Activated CD8-positive, alpha-beta memory T cell treated with anti-CD3 and anti-CD28 coated beads, Interleukin-2, amount 50 U/mL, for 1 hour (primary cell): Measurements from ENCODE around the gene PLEKHA4.
A peak's percentile ranks its signal among the peaks of the same experiment; 100 is the strongest.
"Not testable (repeated sequence)": the region's sequence is repeated elsewhere in the genome, so short reads cannot be mapped to it uniquely, and the experiment has no call there.

Experiments
- DNase-seq: peaks from one replicate; pipeline ENCODE4 v3.0.0-alpha.2; 2020; ENCODE audit errors: extremely low read depth

The PLEKHA4 gene

GRCh38 chr19:48866692-48867091, 1.7 kb downstream of the PLEKHA4 start:
- DNase-seq: no peak

DNA sequence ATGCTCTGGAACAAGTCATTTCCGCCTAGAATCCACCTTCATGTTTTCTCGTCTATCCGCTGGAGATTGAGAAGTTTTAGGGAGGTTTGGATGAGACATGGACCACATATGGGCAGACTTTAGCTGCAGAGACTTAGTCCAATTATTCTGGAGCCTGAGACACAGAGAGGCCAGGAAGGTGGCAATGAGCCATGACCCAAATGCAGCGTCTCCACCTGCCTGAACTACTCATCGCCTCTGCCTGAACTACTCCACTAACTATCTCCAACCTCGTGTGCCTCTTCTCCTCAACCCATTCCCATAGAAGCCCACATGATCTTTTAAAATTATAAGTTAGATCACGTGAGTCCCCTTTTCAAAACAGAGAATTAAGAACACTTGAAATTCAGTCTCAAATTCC, 5.6 kb downstream of the PLEKHA4 start:
- DNase-seq: no peak

DNA sequence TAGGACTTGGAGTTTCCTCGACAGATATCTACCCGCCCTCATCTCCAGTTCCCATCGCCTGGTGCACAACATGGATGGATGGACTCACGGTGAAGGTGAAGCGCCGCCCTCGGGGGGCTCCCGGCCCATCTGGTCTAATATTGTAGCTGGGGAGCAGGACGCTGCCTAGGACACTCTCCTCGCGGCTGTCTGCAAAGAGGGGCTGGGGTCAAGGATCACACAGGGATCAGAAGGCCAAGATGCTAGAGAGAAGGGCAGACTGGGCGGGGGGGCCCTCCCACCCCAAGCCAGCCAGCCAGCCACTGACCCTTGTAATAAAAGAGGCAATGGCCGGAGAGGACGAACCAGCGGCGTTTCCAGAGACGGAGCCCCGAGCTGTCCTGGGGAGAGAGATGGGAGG, 7.1 kb downstream of the PLEKHA4 start:
- DNase-seq: no peak

DNA sequence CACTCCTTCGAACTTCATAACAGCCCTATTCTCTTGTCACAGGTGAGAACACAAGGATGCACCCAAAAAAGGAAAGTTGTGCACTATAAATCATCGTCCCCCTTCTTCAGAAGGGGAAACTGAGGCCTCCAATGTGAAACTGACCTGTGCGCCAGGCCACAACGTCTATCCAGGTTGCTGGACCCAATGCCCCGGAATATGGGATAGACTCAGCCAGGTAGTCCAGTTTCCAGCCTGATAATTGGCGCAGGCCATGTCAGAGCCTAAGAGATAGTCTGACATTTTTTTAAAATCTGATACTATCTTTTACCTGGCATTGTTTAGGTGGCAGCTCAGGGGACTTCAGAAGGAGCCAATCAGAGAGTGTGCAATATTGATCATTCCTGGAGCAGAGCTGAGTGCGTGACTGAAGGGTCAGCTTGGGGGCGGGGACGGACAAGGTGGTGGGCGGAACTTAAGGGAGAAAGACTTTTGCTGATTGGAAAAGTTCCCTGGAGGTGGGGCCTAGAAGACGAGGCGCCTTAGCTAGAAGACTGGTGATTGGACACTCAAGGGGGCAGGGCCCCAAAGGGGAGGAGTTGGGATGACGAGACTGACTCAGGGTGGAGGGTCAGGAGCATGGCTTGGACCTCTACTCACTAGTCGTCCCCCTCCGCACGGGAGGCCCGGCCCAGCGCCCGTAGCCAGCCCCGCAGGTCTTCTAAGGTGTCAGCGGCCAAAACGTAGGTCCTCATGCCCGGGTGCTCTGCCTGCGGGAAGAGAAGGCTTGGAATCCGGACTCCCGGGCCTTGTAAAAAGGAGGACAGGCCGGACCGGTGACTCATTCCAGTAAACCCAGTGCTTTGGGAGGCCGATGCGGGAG, 8.5 kb downstream of the PLEKHA4 start:
- no peak for DNase-seq

DNA sequence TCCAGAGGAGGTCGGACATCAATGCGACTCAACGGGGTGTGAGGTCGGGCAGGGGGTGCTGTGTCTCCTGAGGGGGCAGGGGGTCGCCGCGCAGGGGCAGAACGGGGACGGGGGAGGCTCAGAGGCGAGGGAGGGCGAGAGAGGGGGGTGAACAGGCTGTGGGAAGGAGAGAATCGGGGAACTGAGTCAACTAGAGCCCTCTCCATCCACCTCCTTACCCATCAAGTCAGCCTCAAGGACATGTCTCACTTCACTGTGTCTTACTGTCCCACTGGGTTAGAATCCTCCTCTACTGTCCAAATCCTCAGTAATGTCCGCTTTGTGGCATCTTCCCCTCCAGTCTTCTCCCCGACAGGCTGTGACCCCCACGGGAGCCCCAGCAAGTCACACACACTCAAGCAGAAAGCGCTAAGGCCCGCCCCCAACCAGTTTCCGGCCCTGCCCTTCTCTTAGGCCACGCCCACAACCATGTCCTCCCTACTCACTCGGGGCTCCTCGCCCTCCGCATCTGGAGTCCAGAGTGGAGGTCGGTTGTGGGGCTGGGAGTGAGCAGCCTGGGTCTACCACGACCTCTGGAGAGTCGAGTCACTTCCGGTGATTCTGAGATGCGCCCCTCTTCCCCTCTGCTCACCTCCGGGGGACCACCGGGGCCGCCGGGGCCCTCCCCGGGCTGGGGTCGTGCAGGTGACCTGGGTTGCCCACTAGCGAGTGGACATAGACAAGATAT, 9.3 kb downstream of the PLEKHA4 start:
- no peak for DNase-seq

DNA sequence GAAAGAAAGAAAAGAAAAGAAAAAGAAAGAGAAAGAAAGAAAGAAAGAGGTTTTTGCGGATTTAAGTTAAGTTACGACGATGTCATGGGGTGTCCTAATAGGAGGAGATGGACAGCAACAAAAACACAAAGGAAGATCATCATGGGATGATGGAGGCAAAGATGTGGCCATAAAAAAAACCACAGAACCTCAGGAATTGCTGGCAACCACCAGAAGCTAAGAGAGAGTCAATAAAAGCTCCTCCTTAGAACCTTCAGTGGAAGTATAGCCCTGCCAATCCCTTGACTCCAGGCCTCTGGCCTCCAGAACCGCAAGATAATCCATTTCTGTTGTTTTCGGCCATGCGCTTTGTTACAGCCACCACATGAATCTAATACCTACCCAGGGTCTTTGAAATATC, 11.5 kb downstream of the PLEKHA4 start:
- no peak for DNase-seq

DNA sequence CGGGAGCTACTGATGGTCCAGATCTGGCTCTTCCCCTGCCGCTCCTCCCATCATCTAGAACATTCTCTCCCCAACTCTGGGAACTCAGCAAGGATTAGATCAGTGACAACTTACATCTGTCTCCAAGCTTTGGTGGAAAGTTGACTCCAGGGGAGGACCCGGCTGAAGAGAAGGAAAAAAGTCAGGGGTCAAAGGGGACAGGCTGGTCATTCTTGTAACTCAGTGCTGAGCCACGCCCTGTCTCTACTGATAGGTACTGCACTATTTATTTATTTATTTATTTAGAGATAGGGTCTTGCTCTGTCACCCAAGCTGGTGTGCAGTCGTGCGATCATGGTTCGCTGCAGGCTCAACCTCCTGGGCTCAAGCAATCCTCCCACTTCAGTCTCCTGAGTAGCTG, 14.3 kb downstream of the PLEKHA4 start:
- DNase-seq: no peak

- no peak for DNase-seq
Observed at GRCh38 chr19:48853483-48853882, 14.9 kb downstream of the PLEKHA4 start.

DNA sequence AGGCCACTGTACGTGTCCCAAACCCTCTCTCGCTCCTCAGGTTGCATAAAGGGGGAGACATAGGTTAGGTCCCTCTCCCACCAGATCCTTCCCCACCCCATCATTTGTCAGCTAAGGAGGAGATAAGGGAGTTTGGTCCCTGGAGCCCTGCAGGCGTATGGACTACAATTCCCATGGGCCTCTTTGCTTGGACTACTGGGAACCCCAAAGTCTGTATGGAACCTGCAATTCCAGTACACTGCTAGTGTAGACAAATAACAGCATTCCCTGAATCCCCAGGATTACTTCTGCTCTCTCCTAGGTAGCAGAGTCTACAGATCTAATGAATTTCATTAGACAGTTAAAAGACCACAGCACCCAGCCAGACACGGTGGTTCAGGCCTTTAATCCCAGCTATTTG, 16.1 kb downstream of the PLEKHA4 start:
- no peak for DNase-seq

DNA sequence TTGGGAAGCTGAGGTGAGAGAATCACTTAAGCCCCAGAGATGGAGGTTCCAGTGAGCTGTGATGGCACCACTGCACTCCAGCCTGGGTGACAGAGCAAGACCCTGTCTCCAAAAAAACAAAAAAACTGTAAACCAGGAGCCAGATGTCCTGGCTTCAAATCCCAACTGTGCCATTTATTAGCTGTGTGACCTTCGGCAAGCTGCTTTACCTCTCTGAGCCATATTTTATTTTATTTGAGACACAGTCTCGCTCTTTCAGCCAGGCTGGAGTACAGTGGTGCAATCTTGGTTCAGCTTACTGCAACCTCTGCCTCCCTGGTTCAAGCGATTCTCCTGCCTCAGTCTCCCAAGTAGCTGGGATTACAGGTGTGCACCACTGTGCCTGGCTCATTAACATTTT, 21.8 kb downstream of the PLEKHA4 start:
- DNase-seq: not testable (repeated sequence)

DNA sequence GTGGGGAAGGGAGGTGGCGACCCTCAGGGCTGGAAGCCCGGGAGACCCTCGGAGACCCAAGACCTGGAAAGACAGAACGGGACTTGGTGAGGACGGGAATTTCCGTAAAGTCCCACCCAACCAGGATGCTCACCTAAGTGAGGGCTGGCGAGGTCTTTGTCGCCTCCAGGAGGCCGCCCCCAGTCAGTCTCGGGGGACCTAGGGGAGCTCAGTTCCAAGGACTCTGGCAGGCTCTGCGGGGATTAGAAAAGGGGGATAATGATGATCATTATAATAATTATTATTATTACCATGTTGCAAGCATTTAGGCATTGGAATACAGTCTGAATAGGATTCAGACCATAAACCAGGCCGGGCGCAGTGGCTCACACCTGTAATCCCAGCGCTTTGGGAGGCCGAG, 23.0 kb downstream of the PLEKHA4 start:
- no peak for DNase-seq

DNA sequence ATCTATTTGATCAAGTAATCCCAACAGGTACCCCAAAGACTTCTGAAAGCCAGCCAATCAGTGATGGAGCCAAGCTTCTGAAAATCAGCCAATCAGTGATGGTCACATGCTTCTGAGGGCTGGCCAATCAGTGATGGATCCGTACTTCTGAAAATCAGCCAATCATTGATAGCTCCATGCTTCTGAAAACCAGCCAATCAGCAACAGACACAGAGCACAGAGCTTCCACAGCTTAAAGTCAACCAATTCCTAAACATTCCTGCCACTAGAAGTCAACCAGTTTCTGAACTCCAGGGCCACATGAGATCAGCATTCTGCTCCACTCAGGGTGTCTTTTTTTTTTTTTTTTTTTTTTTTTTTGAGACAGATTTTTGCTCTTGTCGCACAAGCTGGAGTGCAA, 23.9 kb downstream of the PLEKHA4 start:
- DNase-seq: no peak

DNA sequence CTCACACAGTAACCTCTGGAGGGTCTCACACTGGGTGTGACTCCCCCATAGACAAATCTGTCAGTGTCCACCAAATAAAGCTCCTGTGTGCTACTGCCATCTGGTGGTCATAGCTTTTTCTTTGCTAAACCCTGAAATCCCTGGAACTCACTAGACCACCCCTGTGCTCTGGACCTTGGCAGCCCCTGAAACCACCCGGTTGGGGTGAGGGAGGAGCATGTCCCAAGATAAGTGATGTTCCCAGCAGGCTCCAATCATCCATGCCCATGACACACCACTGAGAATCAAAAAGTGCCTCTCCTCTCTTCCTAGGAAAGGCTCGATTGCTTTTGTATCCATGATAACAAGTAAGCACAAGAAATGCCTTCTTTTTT, 25.6 kb downstream of the PLEKHA4 start:
- no peak for DNase-seq

GRCh38 chr19:48841571-48841970, 26.8 kb downstream of the PLEKHA4 start:
- no peak for DNase-seq

DNA sequence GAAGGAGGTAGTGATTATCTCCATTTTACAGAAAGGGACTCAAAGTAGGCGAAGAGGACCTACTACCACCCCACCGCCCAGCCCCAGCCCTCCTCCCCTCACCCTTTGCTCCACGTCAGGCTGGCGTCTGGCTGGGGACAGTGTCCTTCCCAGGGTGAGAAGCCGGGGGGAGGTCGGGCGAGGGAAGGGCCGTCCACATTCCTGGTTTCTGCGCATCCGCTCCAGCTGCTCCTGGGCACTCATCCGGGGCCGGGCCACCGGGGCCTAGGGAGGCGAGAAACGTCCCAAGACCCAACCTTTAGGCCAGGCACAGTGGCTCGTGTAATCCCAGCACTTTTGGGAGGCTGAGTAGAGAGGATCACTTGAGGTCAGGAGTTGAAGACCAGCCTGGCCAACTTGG, 27.4 kb downstream of the PLEKHA4 start:
- DNase-seq: no peak

GRCh38 chr19:48837687-48838086, 30.7 kb downstream of the PLEKHA4 start:
- no peak for DNase-seq

DNA sequence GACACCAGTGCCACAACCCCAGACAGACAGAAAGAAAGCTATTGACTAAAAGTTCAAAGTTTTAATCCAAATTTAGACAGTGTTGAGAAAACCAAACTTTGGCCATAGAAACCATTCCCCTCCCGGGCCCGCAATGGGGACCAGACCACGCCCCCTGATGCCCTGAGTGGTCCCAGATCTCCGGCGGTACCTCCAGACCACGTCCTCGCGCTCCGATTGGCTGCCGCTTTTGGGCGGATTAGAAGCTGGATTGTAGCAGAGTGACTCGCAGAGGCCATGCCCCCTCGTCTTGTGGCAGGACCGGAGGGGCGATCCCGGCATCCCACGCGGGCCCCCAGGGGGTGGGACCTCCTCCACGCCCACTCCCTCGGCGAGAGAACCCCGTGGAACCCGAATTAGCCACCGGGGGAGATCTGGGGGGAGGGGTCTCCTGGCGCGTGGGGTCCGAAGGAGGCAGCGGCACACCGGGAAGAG, 31.3 kb downstream of the PLEKHA4 start:
- peak; percentile 67 for DNase-seq

DNA sequence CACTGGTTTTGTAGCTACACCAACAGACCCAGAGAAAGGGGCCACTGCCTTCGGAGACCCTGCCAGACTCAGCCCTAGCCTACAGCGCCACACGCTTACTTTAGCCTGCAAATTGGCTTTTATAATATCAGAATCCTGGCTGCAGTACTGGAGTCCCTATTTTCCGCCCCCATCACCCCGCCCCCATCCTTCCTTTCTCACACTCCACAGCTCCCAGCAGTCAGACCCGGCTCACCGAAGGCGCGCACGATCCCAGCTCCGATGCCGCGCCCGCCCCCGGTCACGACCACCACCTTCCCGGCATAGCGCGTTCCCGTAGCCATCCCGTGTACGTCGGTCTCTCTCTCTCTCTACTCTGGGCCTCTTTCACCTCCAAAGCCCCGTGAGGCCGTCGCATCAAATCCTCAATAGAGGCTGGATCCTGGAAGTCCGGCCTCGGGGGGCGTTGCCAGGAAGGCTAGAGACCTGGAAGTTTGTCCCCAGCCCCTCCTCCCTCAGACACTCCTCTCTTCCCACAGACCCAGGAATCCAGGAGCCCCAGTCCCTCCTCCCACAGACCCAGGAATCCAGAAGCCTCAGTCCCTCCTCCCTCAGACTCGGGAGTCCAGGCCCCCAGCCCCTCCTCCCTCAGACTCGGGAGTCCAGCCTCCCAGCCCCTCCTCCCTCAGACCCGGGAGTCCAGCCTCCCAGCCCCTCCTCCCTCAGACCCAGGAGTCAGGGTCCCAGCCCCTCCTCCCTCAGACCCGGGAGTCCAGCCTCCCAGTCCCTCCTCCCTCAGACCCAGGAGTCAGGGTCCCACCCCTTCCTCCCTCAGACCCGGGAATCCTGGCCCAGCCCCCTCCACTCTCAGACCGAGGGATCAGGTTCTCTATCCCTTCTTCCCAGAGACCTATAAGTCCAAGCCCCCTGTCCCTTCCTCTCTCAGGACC, 32.1 kb downstream of the PLEKHA4 start, which contains the start of gene HSD17B14:
TSS of gene HSD17B14 (minus strand) at position 403 of the 929 bp plus-strand sequence. CDS start at position 323, 80 bp downstream.
- no peak for DNase-seq

GRCh38 chr19:48835734-48836088, 32.7 kb downstream of the PLEKHA4 start:
- DNase-seq: peak; percentile 83

- DNase-seq: no peak
Observed at GRCh38 chr19:48833977-48834376, 34.4 kb downstream of the PLEKHA4 start.

DNA sequence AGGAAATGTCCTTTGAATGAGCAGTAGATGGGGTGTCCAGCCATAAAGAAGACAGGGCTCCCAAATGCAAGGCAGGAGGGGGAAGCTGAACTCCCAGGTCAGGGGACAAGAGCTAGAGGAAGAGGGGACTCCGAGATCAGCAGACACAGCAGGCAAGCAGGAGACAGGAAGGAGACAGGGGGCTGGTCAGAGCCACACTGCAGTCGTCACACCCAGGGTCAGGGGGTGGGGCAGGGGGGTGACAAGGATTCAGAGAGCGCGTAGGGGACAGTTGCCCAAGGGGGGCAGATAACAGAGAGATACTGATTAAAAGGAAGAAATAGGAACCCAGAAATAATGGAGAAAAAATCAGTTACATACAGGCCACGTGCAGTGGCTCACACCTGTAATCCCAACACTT, 35.4 kb downstream of the PLEKHA4 start:
- no peak for DNase-seq

GRCh38 chr19:48830965-48831364, 37.5 kb downstream of the PLEKHA4 start:
- DNase-seq: no peak
